OCI-LY1 (cell line): ENCODE data around the gene EEFSEC.

Source experiments
- H2AFZ ChIP-seq: fragments of 200-600 bp; sonication (generic), shearing (Covaris generic); 2 replicates; pipeline ENCODE4 v1.6.0; 2014; ENCODE audit warnings: antibody characterized with exemption, mild to moderate bottlenecking, low read length
- H3F3A ChIP-seq: fragments of 200-600 bp; sonication (generic), shearing (Covaris generic); 2 replicates; pipeline ENCODE4 v1.6.0; 2014; ENCODE audit warnings: mild to moderate bottlenecking, antibody characterized with exemption, low read length, moderate library complexity; ENCODE audit not compliant: insufficient read depth
- H3K27ac ChIP-seq: fragments of 200-600 bp; sonication (generic); 2 replicates; pipeline ENCODE4 v1.5.1; 2014; ENCODE audit warnings: low read length, mixed run types, mild to moderate bottlenecking, low read depth; ENCODE audit not compliant: poor library complexity, severe bottlenecking
- H3K27me3 ChIP-seq: fragments of 200-600 bp; sonication (generic); 2 replicates; pipeline ENCODE4 v1.6.0; 2014; ENCODE audit warnings: antibody characterized with exemption, mild to moderate bottlenecking, low read length, moderate library complexity; ENCODE audit not compliant: insufficient read depth
- H3K36me3 ChIP-seq: fragments of 200-600 bp; sonication (generic); 2 replicates; pipeline ENCODE4 v1.6.1; 2014; ENCODE audit warnings: mild to moderate bottlenecking, antibody characterized with exemption, low read length, moderate library complexity, mixed read lengths; ENCODE audit not compliant: insufficient read depth
- H3K4me1 ChIP-seq: fragments of 200-600 bp; sonication (generic); 2 replicates; pipeline ENCODE4 v1.5.1; 2014; ENCODE audit warnings: mild to moderate bottlenecking, low read length, moderate library complexity; ENCODE audit not compliant: insufficient read depth, severe bottlenecking
- H3K4me2 ChIP-seq: fragments of 200-600 bp; sonication (generic), shearing (Covaris generic); 2 replicates; pipeline ENCODE4 v1.6.1; 2014; ENCODE audit warnings: low read length
- H3K4me3 ChIP-seq: fragments of 200-600 bp; sonication (generic); 2 replicates; pipeline ENCODE4 v1.5.1; 2014; ENCODE audit warnings: low read length, low read depth, mild to moderate bottlenecking, mixed read lengths; ENCODE audit not compliant: poor library complexity, severe bottlenecking
- H3K79me2 ChIP-seq: fragments of 200-600 bp; shearing (Covaris generic); 2 replicates; pipeline ENCODE4 v1.6.1; 2016; ENCODE audit warnings: mixed run types, low read length, mixed read lengths; ENCODE audit not compliant: insufficient read depth
- H3K9ac ChIP-seq: fragments of 200-600 bp; sonication (generic), shearing (Covaris generic); 2 replicates; pipeline ENCODE4 v1.6.1; 2014; ENCODE audit warnings: mild to moderate bottlenecking, low read length, mixed read lengths
- H3K9me2 ChIP-seq: fragments of 200-600 bp; sonication (generic), shearing (Covaris generic); 2 replicates; pipeline ENCODE4 v1.6.1; 2014; ENCODE audit warnings: low read depth, mild to moderate bottlenecking, low read length, mixed read lengths
- H3K9me3 ChIP-seq: fragments of 200-600 bp; shearing (Covaris generic); 2 replicates; pipeline ENCODE4 v1.6.1; 2014; ENCODE audit warnings: low read length, mixed read lengths
- H4K20me1 ChIP-seq: fragments of 200-600 bp; sonication (generic), shearing (Covaris generic); 2 replicates; pipeline ENCODE4 v1.6.0; 2016; ENCODE audit warnings: mild to moderate bottlenecking, low read length; ENCODE audit not compliant: insufficient read depth
- CTCF ChIP-seq: fragments of 200-600 bp; sonication (generic), shearing (Covaris generic); IDR thresholded peaks from 2 replicates; pipeline ENCODE4 v1.5.1; 2017; ENCODE audit warnings: mild to moderate bottlenecking, antibody characterized with exemption, low read length, moderate library complexity, mixed read lengths
- EZH2 ChIP-seq: fragments of 200-600 bp; sonication (generic), shearing (Covaris generic); IDR thresholded peaks from 2 replicates; pipeline ENCODE4 v1.8.0; 2017; ENCODE audit warnings: borderline replicate concordance, mixed run types, mild to moderate bottlenecking, antibody characterized with exemption, low read length, moderate library complexity, mixed read lengths

The EEFSEC gene

GRCh38 chr3:128353991-128354687, 200.9 kb downstream of the EEFSEC start:
- H3K36me3 ChIP-seq: no peaks in the 10 kb centered on the region
- H3K9me2 ChIP-seq: no peaks in the 10 kb centered on the region
- no peaks in the 10 kb centered on the region for H3K27me3 ChIP-seq
- H3K79me2 ChIP-seq: no peaks in the 10 kb centered on the region
- no peak overlapping the region for H3K4me3 ChIP-seq
- no peak for TF ChIP-seq CTCF
- TF ChIP-seq EZH2: no peak
- no peak overlapping the region for H2AFZ ChIP-seq
- H3K4me1 ChIP-seq: no peaks in the 10 kb centered on the region
- no peak overlapping the region for H3K9ac ChIP-seq
- no peaks in the 10 kb centered on the region for H4K20me1 ChIP-seq
- H3K27ac ChIP-seq: no peak overlapping the region
- H3K4me2 ChIP-seq: no peak overlapping the region
- H3F3A ChIP-seq: no peaks in the 10 kb centered on the region
- no peaks in the 10 kb centered on the region for H3K9me3 ChIP-seq

- H3K9me2 ChIP-seq: no peaks in the 10 kb centered on the region
- H3K4me3 ChIP-seq: no peak overlapping the region
- no peak overlapping the region for H3K4me2 ChIP-seq
- no peaks in the 10 kb centered on the region for H3K79me2 ChIP-seq
- H3K9ac ChIP-seq: no peak overlapping the region
- H4K20me1 ChIP-seq: no peaks in the 10 kb centered on the region
- no peak overlapping the region for H3K27ac ChIP-seq
- H3F3A ChIP-seq: no peaks in the 10 kb centered on the region
- TF ChIP-seq EZH2 (no peak), CTCF (no peak)
- H3K9me3 ChIP-seq: no peaks in the 10 kb centered on the region
- no peak overlapping the region for H2AFZ ChIP-seq
- H3K4me1 ChIP-seq: no peaks in the 10 kb centered on the region
- no peaks in the 10 kb centered on the region for H3K27me3 ChIP-seq
- H3K36me3 ChIP-seq: no peaks in the 10 kb centered on the region
These were observed 201.7 kb downstream of the EEFSEC start for GRCh38 chr3:128354788-128355542.

GRCh38 chr3:128355543-128355919, 202.2 kb downstream of the EEFSEC start:
- Histone ChIP-seq H3K36me3 (no peaks in the 10 kb centered on the region), H3K4me2 (no peak overlapping the region), H4K20me1 (no peaks in the 10 kb centered on the region)

More at GRCh38 chr3:128355543-128355919, 202.2 kb downstream of the EEFSEC start:
- Histone ChIP-seq H3K9me3 (no peaks in the 10 kb centered on the region), H3K27me3 (no peaks in the 10 kb centered on the region), H3K4me1 (no peaks in the 10 kb centered on the region), H3K9ac (no peak overlapping the region), H3K9me2 (no peaks in the 10 kb centered on the region), H3K4me3 (no peak overlapping the region), H2AFZ (no peak overlapping the region), H3K79me2 (no peaks in the 10 kb centered on the region), H3F3A (no peaks in the 10 kb centered on the region), H3K27ac (no peak overlapping the region)
- TF ChIP-seq CTCF (no peak), EZH2 (no peak)
